Effector CD4-positive, alpha-beta T cell (primary cell): Measurements from ENCODE around the gene HOMER1.

ENCODE experiments used
- DNase-seq: peaks from one replicate; pipeline ENCODE4 v3.0.0-alpha.2; 2020

Gene HOMER1

GRCh38 chr5:79488058-79488457, 25.9 kb downstream of the HOMER1 start:
- DNase-seq = no peak

GRCh38 chr5:79487251-79487650, 26.7 kb downstream of the HOMER1 start:
- no peak for DNase-seq

- DNase-seq = no peak
Measured at GRCh38 chr5:79486116-79486515, 27.8 kb downstream of the HOMER1 start.

- no peak for DNase-seq
Measured at GRCh38 chr5:79484731-79485130, 29.2 kb downstream of the HOMER1 start.

- no peak for DNase-seq
Measured at GRCh38 chr5:79481574-79481973, 32.4 kb downstream of the HOMER1 start.

GRCh38 chr5:79480991-79481390, 32.9 kb downstream of the HOMER1 start:
- DNase-seq = no peak

- DNase-seq = no peak
Measured at GRCh38 chr5:79475152-79475466, 38.8 kb downstream of the HOMER1 start.

GRCh38 chr5:79474367-79475151, 39.4 kb downstream of the HOMER1 start:
- DNase-seq = no peak

- no peak for DNase-seq
Measured at GRCh38 chr5:79471556-79471955, 42.4 kb downstream of the HOMER1 start.

GRCh38 chr5:79464695-79465332, 49.1 kb downstream of the HOMER1 start:
- no peak for DNase-seq

GRCh38 chr5:79464278-79464677, 49.7 kb downstream of the HOMER1 start:
- DNase-seq = no peak

- DNase-seq = no peak
Measured at GRCh38 chr5:79459626-79460025, 54.3 kb downstream of the HOMER1 start.

GRCh38 chr5:79456890-79457583, 56.9 kb downstream of the HOMER1 start:
- no peak for DNase-seq

- no peak for DNase-seq
Measured at GRCh38 chr5:79456400-79456799, 57.5 kb downstream of the HOMER1 start.

- no peak for DNase-seq
Measured at GRCh38 chr5:79454043-79454442, 59.9 kb downstream of the HOMER1 start.

- DNase-seq = no peak
Measured at GRCh38 chr5:79448336-79448735, 65.6 kb downstream of the HOMER1 start.

GRCh38 chr5:79436821-79437220, 77.1 kb downstream of the HOMER1 start:
- DNase-seq = no peak

GRCh38 chr5:79436224-79436623, 77.7 kb downstream of the HOMER1 start:
- DNase-seq = no peak

- no peak for DNase-seq
Measured at GRCh38 chr5:79430196-79430595, 83.7 kb downstream of the HOMER1 start.

- no peak for DNase-seq
Measured at GRCh38 chr5:79423296-79423695, 90.6 kb downstream of the HOMER1 start.

- no peak for DNase-seq
Measured at GRCh38 chr5:79420248-79420647, 93.7 kb downstream of the HOMER1 start.

GRCh38 chr5:79418276-79418675, 95.7 kb downstream of the HOMER1 start:
- DNase-seq = no peak

- DNase-seq = no peak
Measured at GRCh38 chr5:79417495-79417894, 96.4 kb downstream of the HOMER1 start.

- no peak for DNase-seq
Measured at GRCh38 chr5:79416499-79416898, 97.4 kb downstream of the HOMER1 start.
